Panc1 (cell line): ENCODE measurements around the gene OR2AJ1.

Experiments used
- CTCF ChIP-seq: fragments of 450-650 bp; IDR thresholded peaks from 2 replicates; pipeline ENCODE4 v1.5.1; 2017; ENCODE audit warnings: mild to moderate bottlenecking
- REST ChIP-seq, 2 experiments: IDR thresholded peaks; 2 replicates each; pipeline ENCODE4 v1.6.1; 2011 to 2012; ENCODE audit warnings: low read depth in 2 of 2, control low read depth in 1 of 2, low read length in 1 of 2, mild to moderate bottlenecking in 1 of 2, moderate library complexity in 1 of 2; ENCODE audit not compliant: insufficient read depth in 1 of 2

GRCh38 chr1:247919952-247920351, 4.7 kb upstream of the OR2AJ1 start, which contains the start of gene OR2T8:
- TF ChIP-seq CTCF (no peak), REST (IDR thresholded peaks at IDR 0.05; ENCODE audit: insufficient read depth in 1 of 2, low read depth in 2 of 2, low read length in 1 of 2) (no peak)
